CD14-positive monocyte (primary cell): ENCODE measurements around the gene SALL1. TPM values are rescaled to one million over a fixed set of nuclear protein-coding genes. Genes with fewer than 3 reads are reported as not detected.

Experiments
- DNase-seq, 3 donors: peaks; one replicate each; pipeline ENCODE4 v3.0.0-alpha.2; 2011 to 2022
- H2AFZ ChIP-seq: 2 replicates; pipeline ENCODE4 v1.6.0; 2012; ENCODE audit warnings: mild to moderate bottlenecking, low read depth, low read length, inconsistent platforms; ENCODE audit not compliant: insufficient read depth, poor library complexity, severe bottlenecking
- H3K27ac ChIP-seq, 2 donors: 1 replicate in 1 of 2; 2 replicates in 1 of 2; pipeline ENCODE4 v1.5.1; 2012 to 2013; ENCODE audit warnings: low read length in 2 of 2, control low read depth in 1 of 2, inconsistent platforms in 1 of 2, low read depth in 1 of 2, mild to moderate bottlenecking in 1 of 2
- H3K27me3 ChIP-seq, 2 donors: one replicate each; pipeline versions ENCODE4 v1.6.0 to v1.6.1; 2011 to 2013; ENCODE audit warnings: low read length in 2 of 2; ENCODE audit not compliant: control insufficient read depth in 2 of 2, insufficient read depth in 2 of 2
- H3K36me3 ChIP-seq, 2 donors: replicated peaks in 1 of 2; 1 replicate in 1 of 2; 2 replicates in 1 of 2; pipeline versions ENCODE4 v1.5.1 to v1.6.1; 2012 to 2013; ENCODE audit warnings: low read length in 2 of 2, control low read depth in 1 of 2, inconsistent platforms in 1 of 2, mild to moderate bottlenecking in 1 of 2; ENCODE audit not compliant: insufficient read depth in 2 of 2, control insufficient read depth in 1 of 2
- H3K4me1 ChIP-seq, 2 donors: 1 replicate in 1 of 2; 2 replicates in 1 of 2; pipeline versions ENCODE4 v1.5.1 to v1.6.1; 2012 to 2013; ENCODE audit warnings: low read length in 2 of 2, control low read depth in 1 of 2, inconsistent platforms in 1 of 2, mild to moderate bottlenecking in 1 of 2, moderate library complexity in 1 of 2; ENCODE audit not compliant: insufficient read depth in 2 of 2, control insufficient read depth in 1 of 2
- H3K4me2 ChIP-seq: replicated peaks from 2 replicates; pipeline ENCODE3; 2012; ENCODE audit warnings: low read length, moderate library complexity, mild to moderate bottlenecking; ENCODE audit not compliant: poor library complexity, severe bottlenecking; ENCODE audit errors: extremely low read depth
- H3K4me3 ChIP-seq, 3 experiments: fragments of 200-600 bp in 1 of 3; sonication (generic) in 1 of 3; replicated peaks in 1 of 3; 1 replicate in 2 of 3; 2 replicates in 1 of 3; pipeline ENCODE4 v1.5.1; 2011 to 2013; ENCODE audit warnings: low read length in 3 of 3, mild to moderate bottlenecking in 3 of 3, control low read depth in 2 of 3, low read depth in 2 of 3, inconsistent platforms in 1 of 3, moderate library complexity in 1 of 3
- H3K79me2 ChIP-seq: 2 replicates; pipeline ENCODE4 v1.6.0; 2012; ENCODE audit warnings: mild to moderate bottlenecking, control low read depth, inconsistent platforms, low read length, moderate library complexity; ENCODE audit not compliant: insufficient read depth
- H3K9ac ChIP-seq: 2 replicates; pipeline ENCODE4 v1.6.0; 2017; ENCODE audit warnings: low read length, mild to moderate bottlenecking; ENCODE audit not compliant: insufficient read depth, poor library complexity, severe bottlenecking
- H3K9me3 ChIP-seq, 2 donors: replicated peaks in 1 of 2; 1 replicate in 1 of 2; 2 replicates in 1 of 2; pipeline versions ENCODE4 v1.5.1 to v1.6.1; 2012 to 2013; ENCODE audit warnings: low read length in 2 of 2, control low read depth in 1 of 2; ENCODE audit not compliant: control insufficient read depth in 1 of 2, insufficient read depth in 1 of 2
- H4K20me1 ChIP-seq: 2 replicates; pipeline ENCODE4 v1.6.0; 2012; ENCODE audit warnings: mild to moderate bottlenecking, low read length, control low read depth, moderate library complexity; ENCODE audit not compliant: insufficient read depth
- H3K27ac Mint-ChIP-seq, 7 donors: one replicate each; pipeline ENCODE4 v1.8.0; 2020; ENCODE audit warnings: mild to moderate bottlenecking in 7 of 7, mixed read lengths in 7 of 7, moderate library complexity in 6 of 7, inconsistent platforms in 2 of 7
- H3K27me3 Mint-ChIP-seq, 3 donors: one replicate each; pipeline ENCODE4 v1.8.0; 2021 to 2022; ENCODE audit warnings: low read depth in 3 of 3, mild to moderate bottlenecking in 3 of 3, mixed read lengths in 3 of 3, moderate library complexity in 3 of 3, inconsistent platforms in 1 of 3
- H3K36me3 Mint-ChIP-seq, 2 donors: one replicate each; pipeline ENCODE4 v1.8.0; 2020; ENCODE audit warnings: mixed read lengths in 2 of 2, inconsistent platforms in 1 of 2, mild to moderate bottlenecking in 1 of 2
- H3K4me1 Mint-ChIP-seq: one replicate; pipeline ENCODE4 v1.8.0; 2020; ENCODE audit warnings: mild to moderate bottlenecking, mixed read lengths
- H3K4me3 Mint-ChIP-seq, 2 donors: one replicate each; pipeline ENCODE4 v1.8.0; 2020; ENCODE audit warnings: mild to moderate bottlenecking in 2 of 2, mixed read lengths in 2 of 2, moderate library complexity in 1 of 2
- H3K9me3 Mint-ChIP-seq, 7 donors: one replicate each; pipeline ENCODE4 v1.8.0; 2020 to 2022; ENCODE audit warnings: mixed read lengths in 7 of 7, mild to moderate bottlenecking in 6 of 7, moderate library complexity in 6 of 7, inconsistent platforms in 2 of 7
- WGBS: methylation state at CpG from one replicate; pipeline ENCODE4 v1.1.5; 2013; ENCODE audit warnings: missing lambda C conversion rate; ENCODE audit not compliant: insufficient coverage; 5-methylcytosine and 5-hydroxymethylcytosine counted together
- intact Hi-C, 2 donors: fragments of 100-400 bp; cut with micrococcal nuclease; formaldehyde crosslinking; loops; one replicate each; pipeline versions ENCODE4 v1.15.0 to v1.15.1; 2023
- polyA plus RNA-seq, 3 donors: library from polyadenylated mRNA; depleted of rRNA in 1 of 3; unstranded in 2 of 3; stranded (reverse) in 1 of 3; fragments of 300-500 nt in 2 of 3; fragments of >200 nt in 1 of 3; fragmentation: Illumina TruSeq in 2 of 3; gene quantifications; 1 replicate in 2 of 3; 2 replicates in 1 of 3; pipeline ENCODE4 v1.2.3, GENCODE V29; 2012 to 2021
- TF ChIP-seq, protein P1 (sequence below): fragments of 200-600 bp; IDR thresholded peaks from one replicate; pipeline ENCODE4 v1.8.0; 2022; ENCODE audit warnings: antibody characterized with exemption, mild to moderate bottlenecking

SALL1 gene
- polyA plus RNA-seq, 3 donors = not detected

DNA sequence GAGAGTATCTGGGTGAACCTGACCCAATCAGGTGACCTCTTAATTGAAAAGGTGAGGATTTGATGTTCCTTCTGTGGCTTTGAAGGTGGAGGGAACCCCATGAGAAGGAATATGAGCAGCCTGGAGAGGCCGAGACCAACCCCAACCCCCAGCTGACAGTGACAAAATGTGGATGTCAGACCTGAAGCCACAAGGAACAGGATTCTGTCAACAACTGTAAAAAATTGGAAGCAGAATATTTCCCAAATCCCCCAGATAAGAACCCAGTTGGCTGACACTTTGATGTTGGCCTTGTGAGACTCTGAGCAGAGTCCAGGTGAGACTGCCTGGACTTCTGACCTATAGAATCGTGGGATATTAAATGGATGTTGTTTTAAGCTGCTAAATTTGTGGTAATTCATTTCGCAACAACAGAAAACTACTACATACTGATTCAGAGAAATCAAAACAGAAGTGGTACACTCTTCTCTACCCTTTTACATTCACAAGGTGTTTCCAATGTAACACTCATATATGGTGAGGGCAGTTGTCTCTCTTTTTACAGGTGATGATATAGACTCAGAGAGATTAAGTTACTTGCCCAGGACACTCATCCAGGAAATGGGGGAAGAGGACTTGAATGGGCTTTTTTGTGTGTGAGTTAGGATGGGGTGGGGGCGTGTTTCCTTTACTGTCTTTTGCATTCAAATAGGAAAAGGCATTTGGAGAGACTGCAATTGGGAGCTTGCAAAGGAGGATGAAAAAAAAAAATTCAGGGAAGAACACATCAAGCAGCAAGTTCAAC, 29.8 kb upstream of the SALL1 start:
- Histone ChIP-seq H3K4me2 (no peak overlapping the region), H3K36me3 (no peaks in the 10 kb centered on the region), H3K27me3 (no peaks in the 10 kb centered on the region), H2AFZ (no peak overlapping the region), H3K4me1 (no peaks in the 10 kb centered on the region), H3K27ac (no peak overlapping the region), H3K4me3 (no peak overlapping the region), H4K20me1 (no peaks in the 10 kb centered on the region), H3K79me2 (no peaks in the 10 kb centered on the region), H3K9ac (no peak overlapping the region), H3K9me3 (no peaks in the 10 kb centered on the region)
- 80% methylated on average over 1 of the region's 4 CpGs for WGBS
- Mint-ChIP-seq H3K4me3 (no peak overlapping the region), H3K27ac (no peak overlapping the region), H3K27me3 (peaks cover 1 to 15% (median 11%) of the 10 kb centered on the region in 3 donors), H3K36me3 (no peaks in the 10 kb centered on the region), H3K4me1 (no peaks in the 10 kb centered on the region), H3K9me3 (peaks cover 0 to 2% (median 0%) of the 10 kb centered on the region in 7 donors)
- intact Hi-C loops = no loop called here
- TF ChIP-seq, protein P1, sequence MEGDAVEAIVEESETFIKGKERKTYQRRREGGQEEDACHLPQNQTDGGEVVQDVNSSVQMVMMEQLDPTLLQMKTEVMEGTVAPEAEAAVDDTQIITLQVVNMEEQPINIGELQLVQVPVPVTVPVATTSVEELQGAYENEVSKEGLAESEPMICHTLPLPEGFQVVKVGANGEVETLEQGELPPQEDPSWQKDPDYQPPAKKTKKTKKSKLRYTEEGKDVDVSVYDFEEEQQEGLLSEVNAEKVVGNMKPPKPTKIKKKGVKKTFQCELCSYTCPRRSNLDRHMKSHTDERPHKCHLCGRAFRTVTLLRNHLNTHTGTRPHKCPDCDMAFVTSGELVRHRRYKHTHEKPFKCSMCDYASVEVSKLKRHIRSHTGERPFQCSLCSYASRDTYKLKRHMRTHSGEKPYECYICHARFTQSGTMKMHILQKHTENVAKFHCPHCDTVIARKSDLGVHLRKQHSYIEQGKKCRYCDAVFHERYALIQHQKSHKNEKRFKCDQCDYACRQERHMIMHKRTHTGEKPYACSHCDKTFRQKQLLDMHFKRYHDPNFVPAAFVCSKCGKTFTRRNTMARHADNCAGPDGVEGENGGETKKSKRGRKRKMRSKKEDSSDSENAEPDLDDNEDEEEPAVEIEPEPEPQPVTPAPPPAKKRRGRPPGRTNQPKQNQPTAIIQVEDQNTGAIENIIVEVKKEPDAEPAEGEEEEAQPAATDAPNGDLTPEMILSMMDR = no peak
- no peak for DNase-seq

- Mint-ChIP-seq H3K36me3 (no peaks in the 10 kb centered on the region), H3K4me1 (no peaks in the 10 kb centered on the region), H3K27me3 (peaks cover 1 to 10% (median 5%) of the 10 kb centered on the region in 3 donors), H3K9me3 (peaks cover 0 to 2% (median 0%) of the 10 kb centered on the region in 7 donors), H3K27ac (no peak overlapping the region), H3K4me3 (no peak overlapping the region)
- H3K27me3 ChIP-seq = no peaks in the 10 kb centered on the region
- H3K9ac ChIP-seq = no peak overlapping the region
- H3K4me1 ChIP-seq = no peaks in the 10 kb centered on the region
- DNase-seq = no peak
- no peak overlapping the region for H3K27ac ChIP-seq
- H3K4me3 ChIP-seq = no peak overlapping the region
- H2AFZ ChIP-seq = no peak overlapping the region
- TF ChIP-seq, protein P1 = no peak
- H3K79me2 ChIP-seq = no peaks in the 10 kb centered on the region
- WGBS = no CpG with 5 or more reads among the region's 3 CpGs
- H3K36me3 ChIP-seq = no peaks in the 10 kb centered on the region
- H3K4me2 ChIP-seq = no peak overlapping the region
- H3K9me3 ChIP-seq = no peaks in the 10 kb centered on the region
- H4K20me1 ChIP-seq = no peaks in the 10 kb centered on the region
- intact Hi-C loops = no loop called here
Observed at GRCh38 chr16:51175081-51175480, 24.0 kb upstream of the SALL1 start.
